GM23338 (cell line): ENCODE results near the gene TOM1L2. TPM values are rescaled to one million over a fixed set of nuclear protein-coding genes. Genes with fewer than 3 reads are reported as not detected.

Source experiments
- EZH2 ChIP-seq: fragments of 200-600 bp; sonication (generic); IDR thresholded peaks from one replicate; pipeline ENCODE4 v1.8.0; 2017; ENCODE audit warnings: antibody characterized with exemption, mild to moderate bottlenecking, low read depth; ENCODE audit not compliant: unreplicated experiment
- EZH2phosphoT487 ChIP-seq: fragments of 200-600 bp; sonication (generic); IDR thresholded peaks from one replicate; pipeline ENCODE4 v1.8.1; 2018; ENCODE audit warnings: antibody characterized with exemption; ENCODE audit not compliant: unreplicated experiment
- NANOG ChIP-seq: IDR thresholded peaks from 2 replicates; pipeline ENCODE4 v1.6.1; 2016; ENCODE audit warnings: antibody characterized with exemption, borderline replicate concordance
- ZNF114 ChIP-seq: fragments of 250-450 bp; sonication (Bioruptor Pico); IDR thresholded peaks from 2 replicates; pipeline ENCODE4 v1.5.0; 2020; ENCODE audit warnings: mild to moderate bottlenecking, moderate library complexity
- ZNF331 ChIP-seq: fragments of 250-450 bp; sonication (Bioruptor Pico); IDR thresholded peaks from 2 replicates; pipeline ENCODE4 v1.5.0; 2020; ENCODE audit warnings: low read depth, mild to moderate bottlenecking, moderate library complexity
- polyA plus RNA-seq: library from polyadenylated mRNA; unstranded; fragments of >200 nt; fragmentation: Nextera tagmentation; extraction: Ambion mirVana; gene quantifications from 2 replicates; pipeline ENCODE4 v1.2.1, GENCODE V29; 2016
- total RNA-seq: library from RNA; depleted of rRNA; stranded (reverse); fragments of >200 nt; shearing (Covaris generic); gene quantifications from 2 replicates; pipeline ENCODE4 v1.2.3, GENCODE V29; 2014
- TF ChIP-seq, protein P1 (sequence below): fragments of 250-450 bp; sonication (Bioruptor Pico); IDR thresholded peaks from 2 replicates; pipeline ENCODE4 v1.5.0; 2020; ENCODE audit warnings: mild to moderate bottlenecking, moderate library complexity
- TF ChIP-seq, protein P2 (sequence below), 2 experiments: fragments of 200-600 bp in 1 of 2; sonication (generic) in 1 of 2; conservative IDR thresholded peaks; 2 replicates each; pipeline versions ENCODE4 v1.5.1 to v1.6.1; 2016 to 2017; ENCODE audit warnings: antibody characterized with exemption in 2 of 2, low read depth in 2 of 2, mild to moderate bottlenecking in 2 of 2, moderate library complexity in 1 of 2
- TF ChIP-seq, protein P3 (sequence below): IDR thresholded peaks from one replicate; pipeline ENCODE4 v1.6.1; 2018; ENCODE audit warnings: antibody characterized with exemption; ENCODE audit not compliant: unreplicated experiment

The TOM1L2 gene
- total and polyA plus RNA-seq, 2 experiments from 2014 or later, result 3.3 TPM

- TF ChIP-seq, protein P1, sequence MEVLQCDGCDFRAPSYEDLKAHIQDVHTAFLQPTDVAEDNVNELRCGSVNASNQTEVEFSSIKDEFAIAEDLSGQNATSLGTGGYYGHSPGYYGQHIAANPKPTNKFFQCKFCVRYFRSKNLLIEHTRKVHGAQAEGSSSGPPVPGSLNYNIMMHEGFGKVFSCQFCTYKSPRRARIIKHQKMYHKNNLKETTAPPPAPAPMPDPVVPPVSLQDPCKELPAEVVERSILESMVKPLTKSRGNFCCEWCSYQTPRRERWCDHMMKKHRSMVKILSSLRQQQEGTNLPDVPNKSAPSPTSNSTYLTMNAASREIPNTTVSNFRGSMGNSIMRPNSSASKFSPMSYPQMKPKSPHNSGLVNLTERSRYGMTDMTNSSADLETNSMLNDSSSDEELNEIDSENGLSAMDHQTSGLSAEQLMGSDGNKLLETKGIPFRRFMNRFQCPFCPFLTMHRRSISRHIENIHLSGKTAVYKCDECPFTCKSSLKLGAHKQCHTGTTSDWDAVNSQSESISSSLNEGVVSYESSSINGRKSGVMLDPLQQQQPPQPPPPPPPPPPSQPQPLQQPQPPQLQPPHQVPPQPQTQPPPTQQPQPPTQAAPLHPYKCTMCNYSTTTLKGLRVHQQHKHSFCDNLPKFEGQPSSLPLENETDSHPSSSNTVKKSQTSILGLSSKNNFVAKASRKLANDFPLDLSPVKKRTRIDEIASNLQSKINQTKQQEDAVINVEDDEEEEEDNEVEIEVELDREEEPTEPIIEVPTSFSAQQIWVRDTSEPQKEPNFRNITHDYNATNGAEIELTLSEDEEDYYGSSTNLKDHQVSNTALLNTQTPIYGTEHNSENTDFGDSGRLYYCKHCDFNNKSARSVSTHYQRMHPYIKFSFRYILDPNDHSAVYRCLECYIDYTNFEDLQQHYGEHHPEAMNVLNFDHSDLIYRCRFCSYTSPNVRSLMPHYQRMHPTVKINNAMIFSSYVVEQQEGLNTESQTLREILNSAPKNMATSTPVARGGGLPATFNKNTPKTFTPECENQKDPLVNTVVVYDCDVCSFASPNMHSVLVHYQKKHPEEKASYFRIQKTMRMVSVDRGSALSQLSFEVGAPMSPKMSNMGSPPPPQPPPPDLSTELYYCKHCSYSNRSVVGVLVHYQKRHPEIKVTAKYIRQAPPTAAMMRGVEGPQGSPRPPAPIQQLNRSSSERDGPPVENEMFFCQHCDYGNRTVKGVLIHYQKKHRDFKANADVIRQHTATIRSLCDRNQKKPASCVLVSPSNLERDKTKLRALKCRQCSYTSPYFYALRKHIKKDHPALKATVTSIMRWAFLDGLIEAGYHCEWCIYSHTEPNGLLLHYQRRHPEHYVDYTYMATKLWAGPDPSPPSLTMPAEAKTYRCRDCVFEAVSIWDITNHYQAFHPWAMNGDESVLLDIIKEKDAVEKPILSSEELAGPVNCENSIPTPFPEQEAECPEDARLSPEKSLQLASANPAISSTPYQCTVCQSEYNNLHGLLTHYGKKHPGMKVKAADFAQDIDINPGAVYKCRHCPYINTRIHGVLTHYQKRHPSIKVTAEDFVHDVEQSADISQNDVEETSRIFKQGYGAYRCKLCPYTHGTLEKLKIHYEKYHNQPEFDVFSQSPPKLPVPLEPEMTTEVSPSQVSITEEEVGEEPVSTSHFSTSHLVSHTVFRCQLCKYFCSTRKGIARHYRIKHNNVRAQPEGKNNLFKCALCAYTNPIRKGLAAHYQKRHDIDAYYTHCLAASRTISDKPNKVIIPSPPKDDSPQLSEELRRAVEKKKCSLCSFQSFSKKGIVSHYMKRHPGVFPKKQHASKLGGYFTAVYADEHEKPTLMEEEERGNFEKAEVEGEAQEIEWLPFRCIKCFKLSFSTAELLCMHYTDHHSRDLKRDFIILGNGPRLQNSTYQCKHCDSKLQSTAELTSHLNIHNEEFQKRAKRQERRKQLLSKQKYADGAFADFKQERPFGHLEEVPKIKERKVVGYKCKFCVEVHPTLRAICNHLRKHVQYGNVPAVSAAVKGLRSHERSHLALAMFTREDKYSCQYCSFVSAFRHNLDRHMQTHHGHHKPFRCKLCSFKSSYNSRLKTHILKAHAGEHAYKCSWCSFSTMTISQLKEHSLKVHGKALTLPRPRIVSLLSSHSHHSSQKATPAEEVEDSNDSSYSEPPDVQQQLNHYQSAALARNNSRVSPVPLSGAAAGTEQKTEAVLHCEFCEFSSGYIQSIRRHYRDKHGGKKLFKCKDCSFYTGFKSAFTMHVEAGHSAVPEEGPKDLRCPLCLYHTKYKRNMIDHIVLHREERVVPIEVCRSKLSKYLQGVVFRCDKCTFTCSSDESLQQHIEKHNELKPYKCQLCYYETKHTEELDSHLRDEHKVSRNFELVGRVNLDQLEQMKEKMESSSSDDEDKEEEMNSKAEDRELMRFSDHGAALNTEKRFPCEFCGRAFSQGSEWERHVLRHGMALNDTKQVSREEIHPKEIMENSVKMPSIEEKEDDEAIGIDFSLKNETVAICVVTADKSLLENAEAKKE (CRISPR knock-in tag), result no peak
- TF ChIP-seq NANOG, result no peak
- no peak for TF ChIP-seq EZH2phosphoT487
- TF ChIP-seq, protein P2, sequence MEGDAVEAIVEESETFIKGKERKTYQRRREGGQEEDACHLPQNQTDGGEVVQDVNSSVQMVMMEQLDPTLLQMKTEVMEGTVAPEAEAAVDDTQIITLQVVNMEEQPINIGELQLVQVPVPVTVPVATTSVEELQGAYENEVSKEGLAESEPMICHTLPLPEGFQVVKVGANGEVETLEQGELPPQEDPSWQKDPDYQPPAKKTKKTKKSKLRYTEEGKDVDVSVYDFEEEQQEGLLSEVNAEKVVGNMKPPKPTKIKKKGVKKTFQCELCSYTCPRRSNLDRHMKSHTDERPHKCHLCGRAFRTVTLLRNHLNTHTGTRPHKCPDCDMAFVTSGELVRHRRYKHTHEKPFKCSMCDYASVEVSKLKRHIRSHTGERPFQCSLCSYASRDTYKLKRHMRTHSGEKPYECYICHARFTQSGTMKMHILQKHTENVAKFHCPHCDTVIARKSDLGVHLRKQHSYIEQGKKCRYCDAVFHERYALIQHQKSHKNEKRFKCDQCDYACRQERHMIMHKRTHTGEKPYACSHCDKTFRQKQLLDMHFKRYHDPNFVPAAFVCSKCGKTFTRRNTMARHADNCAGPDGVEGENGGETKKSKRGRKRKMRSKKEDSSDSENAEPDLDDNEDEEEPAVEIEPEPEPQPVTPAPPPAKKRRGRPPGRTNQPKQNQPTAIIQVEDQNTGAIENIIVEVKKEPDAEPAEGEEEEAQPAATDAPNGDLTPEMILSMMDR (conservative IDR thresholded peaks at IDR 0.05; ENCODE audit: low read depth in 2 of 2), result no peak
- TF ChIP-seq, protein P3, sequence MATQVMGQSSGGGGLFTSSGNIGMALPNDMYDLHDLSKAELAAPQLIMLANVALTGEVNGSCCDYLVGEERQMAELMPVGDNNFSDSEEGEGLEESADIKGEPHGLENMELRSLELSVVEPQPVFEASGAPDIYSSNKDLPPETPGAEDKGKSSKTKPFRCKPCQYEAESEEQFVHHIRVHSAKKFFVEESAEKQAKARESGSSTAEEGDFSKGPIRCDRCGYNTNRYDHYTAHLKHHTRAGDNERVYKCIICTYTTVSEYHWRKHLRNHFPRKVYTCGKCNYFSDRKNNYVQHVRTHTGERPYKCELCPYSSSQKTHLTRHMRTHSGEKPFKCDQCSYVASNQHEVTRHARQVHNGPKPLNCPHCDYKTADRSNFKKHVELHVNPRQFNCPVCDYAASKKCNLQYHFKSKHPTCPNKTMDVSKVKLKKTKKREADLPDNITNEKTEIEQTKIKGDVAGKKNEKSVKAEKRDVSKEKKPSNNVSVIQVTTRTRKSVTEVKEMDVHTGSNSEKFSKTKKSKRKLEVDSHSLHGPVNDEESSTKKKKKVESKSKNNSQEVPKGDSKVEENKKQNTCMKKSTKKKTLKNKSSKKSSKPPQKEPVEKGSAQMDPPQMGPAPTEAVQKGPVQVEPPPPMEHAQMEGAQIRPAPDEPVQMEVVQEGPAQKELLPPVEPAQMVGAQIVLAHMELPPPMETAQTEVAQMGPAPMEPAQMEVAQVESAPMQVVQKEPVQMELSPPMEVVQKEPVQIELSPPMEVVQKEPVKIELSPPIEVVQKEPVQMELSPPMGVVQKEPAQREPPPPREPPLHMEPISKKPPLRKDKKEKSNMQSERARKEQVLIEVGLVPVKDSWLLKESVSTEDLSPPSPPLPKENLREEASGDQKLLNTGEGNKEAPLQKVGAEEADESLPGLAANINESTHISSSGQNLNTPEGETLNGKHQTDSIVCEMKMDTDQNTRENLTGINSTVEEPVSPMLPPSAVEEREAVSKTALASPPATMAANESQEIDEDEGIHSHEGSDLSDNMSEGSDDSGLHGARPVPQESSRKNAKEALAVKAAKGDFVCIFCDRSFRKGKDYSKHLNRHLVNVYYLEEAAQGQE, result no peak
- no peak for TF ChIP-seq ZNF114
- TF ChIP-seq ZNF331, result no peak
- no peak for TF ChIP-seq EZH2
Measured at GRCh38 chr17:18016426-18016825, 44.2 kb upstream of the TOM1L2 start (continued).
